ENCODE results near the gene LPAR1.

Gene LPAR1

GRCh38 chr9:110980261-110980660 lies 58.0 kb downstream of the LPAR1 start:
- no peak for TF ChIP-seq CTCF (IDR thresholded peaks at IDR 0.05)

DNA sequence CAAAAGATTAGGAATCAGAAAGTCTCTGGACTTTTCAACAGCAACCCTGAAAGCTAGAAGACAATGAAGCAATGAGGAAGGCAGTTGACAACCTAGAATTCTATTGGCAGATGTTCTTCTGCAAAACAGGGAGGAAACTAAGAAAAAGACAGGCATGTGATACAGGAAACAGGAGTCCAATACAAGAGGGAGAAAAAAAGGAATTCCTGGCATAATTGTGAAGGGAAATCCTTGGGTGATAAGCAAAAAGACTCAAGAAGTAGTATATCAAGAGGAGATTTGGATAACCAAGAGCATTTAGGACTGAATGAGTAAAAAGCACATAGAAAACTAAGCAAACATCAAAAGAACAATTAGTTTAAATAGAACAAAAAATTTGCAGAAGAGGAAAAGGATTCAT lies 58.6 kb downstream of the LPAR1 start:
- TF ChIP-seq CTCF (IDR thresholded peaks at IDR 0.05): no peak

DNA sequence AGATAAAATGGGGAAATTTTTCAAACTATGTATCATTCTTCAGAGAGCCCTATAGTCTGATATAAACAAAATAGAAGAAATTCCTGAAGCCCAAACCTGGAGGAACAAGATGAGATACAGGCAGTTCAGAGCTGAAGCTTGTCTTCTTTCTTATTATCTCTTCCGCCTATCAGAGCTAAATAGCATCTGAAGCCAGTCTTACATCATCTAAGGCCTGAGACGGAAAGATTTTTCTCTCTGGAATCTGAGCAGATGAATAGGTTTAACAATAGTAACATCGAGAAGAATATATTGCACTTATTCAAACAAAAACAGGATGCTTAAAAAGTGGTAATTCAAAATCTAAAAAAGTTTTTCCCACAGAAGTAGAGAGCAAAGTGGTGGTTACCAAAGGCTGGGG lies 59.8 kb downstream of the LPAR1 start:
- no peak for TF ChIP-seq CTCF (IDR thresholded peaks at IDR 0.05)

DNA sequence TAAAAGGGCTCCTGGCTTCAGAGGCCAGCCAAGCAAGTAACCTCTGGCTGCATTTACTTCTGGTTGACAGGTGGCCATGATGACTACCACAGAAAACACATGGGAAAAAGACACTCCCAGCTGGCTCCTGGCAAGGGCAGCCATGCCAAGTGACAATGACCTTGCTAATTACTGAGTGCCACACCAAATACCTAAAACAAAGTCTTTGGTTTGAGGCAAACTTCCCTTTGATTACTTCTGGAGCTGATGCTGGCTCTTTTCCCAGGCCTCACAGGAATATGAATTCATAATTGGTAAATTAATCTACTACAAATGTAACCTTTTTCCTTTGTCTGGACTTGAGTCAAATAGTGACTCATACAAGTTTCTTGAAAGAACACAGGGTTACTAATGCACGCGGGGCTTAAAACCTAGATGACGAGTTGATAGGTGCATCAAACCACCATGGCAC lies 61.0 kb downstream of the LPAR1 start:
- no peak for TF ChIP-seq CTCF (IDR thresholded peaks at IDR 0.05)

DNA sequence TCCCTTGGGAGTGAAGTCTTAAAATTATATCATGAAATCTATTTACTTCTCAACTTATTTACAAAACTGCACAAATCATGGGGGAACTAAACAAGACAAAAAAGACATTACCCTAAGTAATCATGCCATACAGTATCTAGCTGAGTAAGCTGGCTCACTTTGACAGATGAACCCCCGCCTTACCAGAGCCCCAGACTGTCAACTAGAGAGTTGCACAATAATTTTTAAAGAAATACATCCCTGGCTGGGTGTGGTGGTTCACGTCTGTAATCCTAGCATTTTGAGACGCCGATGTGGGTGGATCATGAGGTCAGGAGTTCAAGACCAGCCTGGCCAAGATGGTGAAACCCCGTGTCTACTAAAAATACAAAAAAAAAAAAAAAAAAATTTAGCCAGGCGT lies 62.3 kb downstream of the LPAR1 start:
- no peak for TF ChIP-seq CTCF (IDR thresholded peaks at IDR 0.05)

- no peak for TF ChIP-seq CTCF (IDR thresholded peaks at IDR 0.05)
These were observed 63.0 kb downstream of the LPAR1 start for GRCh38 chr9:110975278-110975677.

DNA sequence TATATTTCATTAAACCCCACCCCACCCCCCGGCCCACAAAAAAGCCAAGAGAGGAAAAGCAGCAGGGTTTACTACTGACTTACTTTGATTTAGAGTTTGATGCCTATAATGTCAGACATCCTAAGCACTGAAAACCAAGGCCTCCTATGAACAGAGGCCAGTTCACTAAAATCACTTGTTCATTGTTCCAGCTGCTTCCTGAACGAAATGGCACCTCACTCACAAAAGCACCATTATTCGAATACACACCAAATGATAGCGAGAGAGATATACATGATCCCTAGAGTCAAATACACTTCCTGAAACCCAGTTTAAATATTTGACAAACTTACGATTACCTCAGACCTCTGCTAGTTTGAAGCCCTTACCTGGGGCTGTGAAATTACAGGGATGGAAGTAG lies 66.6 kb downstream of the LPAR1 start:
- no peak for TF ChIP-seq CTCF (IDR thresholded peaks at IDR 0.05)

- TF ChIP-seq CTCF (IDR thresholded peaks at IDR 0.05): no peak
These were observed 67.0 kb downstream of the LPAR1 start for GRCh38 chr9:110971234-110971633.

Measured in LNCAP (cell line).